Breast epithelium (tissue), 4 donors: ENCODE measurements around the gene CRNN. TPM values are rescaled to one million over a fixed set of nuclear protein-coding genes. Genes with fewer than 3 reads are reported as not detected.

ENCODE experiments used
- DNase-seq, 2 donors: peaks; one replicate each; pipeline ENCODE4 v3.0.0-alpha.2; 2019; ENCODE audit warnings: low spot score in 2 of 2
- H3K27ac ChIP-seq, 2 donors: fragments of 200-600 bp; sonication (generic) in 1 of 2; one replicate each; pipeline ENCODE4 v1.5.1; 2016 to 2019; ENCODE audit warnings: mild to moderate bottlenecking in 1 of 2
- H3K27me3 ChIP-seq, 2 donors: fragments of 200-600 bp; sonication (generic) in 1 of 2; one replicate each; pipeline versions ENCODE4 v1.5.1 to v1.6.0; 2017 to 2019; ENCODE audit warnings: control low read depth in 1 of 2, mild to moderate bottlenecking in 1 of 2
- H3K36me3 ChIP-seq: fragments of 200-600 bp; one replicate; pipeline ENCODE4 v1.5.1; 2019
- H3K4me1 ChIP-seq, 2 donors: fragments of 200-600 bp; sonication (generic); one replicate each; pipeline ENCODE4 v1.5.1; 2016 to 2019; ENCODE audit warnings: control low read depth in 1 of 2
- H3K4me3 ChIP-seq, 3 donors: fragments of 200-600 bp; sonication (generic); 1 replicate in 2 of 3; 2 replicates in 1 of 3; pipeline ENCODE4 v1.5.1; 2016 to 2019; ENCODE audit warnings: mild to moderate bottlenecking in 3 of 3, moderate library complexity in 2 of 3
- H3K9me3 ChIP-seq, 2 donors: fragments of 200-600 bp; sonication (generic) in 1 of 2; one replicate each; pipeline ENCODE4 v1.5.1; 2016 to 2019; ENCODE audit warnings: control low read depth in 1 of 2
- CTCF ChIP-seq, 3 donors: fragments of 450-650 bp; IDR thresholded peaks; one replicate each; pipeline ENCODE4 v1.5.1; 2016 to 2017; ENCODE audit warnings: antibody characterized with exemption in 3 of 3, mild to moderate bottlenecking in 3 of 3, moderate library complexity in 3 of 3
- POLR2A ChIP-seq: fragments of 450-650 bp; IDR thresholded peaks from one replicate; pipeline ENCODE4 v1.6.1; 2016; ENCODE audit warnings: antibody characterized with exemption, mild to moderate bottlenecking, moderate library complexity
- POLR2AphosphoS5 ChIP-seq, 3 donors: sonication (generic); formaldehyde crosslinking; IDR thresholded peaks; one replicate each; pipeline ENCODE4 v1.6.1; 2017; ENCODE audit warnings: antibody characterized with exemption in 3 of 3
- intact Hi-C: fragments of 100-400 bp; cut with DNase I; formaldehyde crosslinking; loops from one replicate; pipeline ENCODE4 v1.15.1; 2023; ENCODE audit warnings: low total_unique reads
- total RNA-seq, 3 donors: library from RNA; depleted of rRNA; stranded (reverse); fragments of >200 nt; gene quantifications; one replicate each; pipeline ENCODE4 v1.1.0, GENCODE V29; 2016

Gene CRNN
- total RNA-seq, 3 donors from 2014 or later = 0.66 TPM; not detected in 2

- Histone ChIP-seq H3K9me3 (no peaks in the 10 kb centered on the region), H3K27ac (no peak overlapping the region), H3K27me3 (no peaks in the 10 kb centered on the region), H3K4me3 (no peak overlapping the region), H3K36me3 (no peaks in the 10 kb centered on the region), H3K4me1 (no peaks in the 10 kb centered on the region)
- intact Hi-C loops = no loop called here
- TF ChIP-seq POLR2A = no peak
- no peak for TF ChIP-seq CTCF (IDR thresholded peaks at IDR 0.05)
- TF ChIP-seq POLR2AphosphoS5 (IDR thresholded peaks at IDR 0.05) = no peak
- DNase-seq = no peak
Observed at GRCh38 chr1:152448496-152448895, 34.4 kb upstream of the CRNN start.

GRCh38 chr1:152448095-152448494 is 34.0 kb upstream of the CRNN start:
- no peak for DNase-seq
- no peaks in the 10 kb centered on the region for H3K27me3 ChIP-seq
- no peaks in the 10 kb centered on the region for H3K36me3 ChIP-seq
- intact Hi-C loops = no loop called here
- H3K9me3 ChIP-seq = no peaks in the 10 kb centered on the region
- no peaks in the 10 kb centered on the region for H3K4me1 ChIP-seq
- H3K4me3 ChIP-seq = no peak overlapping the region
- no peak for TF ChIP-seq CTCF (IDR thresholded peaks at IDR 0.05)
- TF ChIP-seq POLR2A = no peak
- TF ChIP-seq POLR2AphosphoS5 (IDR thresholded peaks at IDR 0.05) = no peak
- no peak overlapping the region for H3K27ac ChIP-seq

- H3K4me1 ChIP-seq = no peaks in the 10 kb centered on the region
- no peak for DNase-seq
- no peak for TF ChIP-seq POLR2AphosphoS5 (IDR thresholded peaks at IDR 0.05)
- TF ChIP-seq CTCF (IDR thresholded peaks at IDR 0.05) = no peak
- no peak for TF ChIP-seq POLR2A
- H3K36me3 ChIP-seq = no peaks in the 10 kb centered on the region
- no peaks in the 10 kb centered on the region for H3K9me3 ChIP-seq
- no peak overlapping the region for H3K4me3 ChIP-seq
- H3K27me3 ChIP-seq = no peaks in the 10 kb centered on the region
- intact Hi-C loops = no loop called here
- H3K27ac ChIP-seq = no peak overlapping the region
Observed at GRCh38 chr1:152447484-152447883, 33.4 kb upstream of the CRNN start.

- TF ChIP-seq POLR2AphosphoS5 (IDR thresholded peaks at IDR 0.05) (no peak), CTCF (IDR thresholded peaks at IDR 0.05) (no peak), POLR2A (no peak)
- Histone ChIP-seq H3K9me3 (no peaks in the 10 kb centered on the region), H3K4me1 (no peaks in the 10 kb centered on the region), H3K4me3 (no peak overlapping the region), H3K36me3 (no peaks in the 10 kb centered on the region), H3K27ac (no peak overlapping the region), H3K27me3 (no peaks in the 10 kb centered on the region)
- DNase-seq = no peak
- intact Hi-C loops = no loop called here
Observed at GRCh38 chr1:152444045-152444444, 30.0 kb upstream of the CRNN start.

- no peak overlapping the region for H3K4me3 ChIP-seq
- H3K4me1 ChIP-seq = no peaks in the 10 kb centered on the region
- DNase-seq = peak in 1 of 2 donors; percentile 30
- H3K9me3 ChIP-seq = no peaks in the 10 kb centered on the region
- no peaks in the 10 kb centered on the region for H3K36me3 ChIP-seq
- no peaks in the 10 kb centered on the region for H3K27me3 ChIP-seq
- TF ChIP-seq POLR2AphosphoS5 (IDR thresholded peaks at IDR 0.05) = no peak
- no peak for TF ChIP-seq POLR2A
- no peak for TF ChIP-seq CTCF (IDR thresholded peaks at IDR 0.05)
- intact Hi-C loops = no loop called here
- no peak overlapping the region for H3K27ac ChIP-seq
Observed at GRCh38 chr1:152442765-152443164, 28.7 kb upstream of the CRNN start.
